HepG2 (cell line): Measurements from ENCODE around the gene RABGAP1L. TPM values are rescaled to one million over a fixed set of nuclear protein-coding genes. Genes with fewer than 3 reads are reported as not detected.

Source experiments
- FOXA3 ChIP-seq: IDR thresholded peaks from 2 replicates; pipeline ENCODE4 v1.6.1; 2016; ENCODE audit warnings: missing genetic modification reagents, missing compliant biosample characterization
- FOXP1 ChIP-seq, 2 experiments: fragments of 450-650 bp in 1 of 2; IDR thresholded peaks; 2 replicates each; pipeline ENCODE4 v1.6.1; 2017 to 2018; ENCODE audit warnings: antibody characterized with exemption in 1 of 2
- HES4 ChIP-seq: sonication (generic); formaldehyde crosslinking; IDR thresholded peaks from 2 replicates; pipeline ENCODE4 v1.9.0; 2021; ENCODE audit warnings: mild to moderate bottlenecking, missing genetic modification reagents, borderline replicate concordance
- HNF4G ChIP-seq, 2 experiments: sonication (generic) in 1 of 2; formaldehyde crosslinking in 1 of 2; IDR thresholded peaks; 2 replicates each; pipeline versions ENCODE4 v1.4.0 to v1.6.1; 2011 to 2020; ENCODE audit warnings: borderline replicate concordance in 2 of 2, low read depth in 2 of 2, mild to moderate bottlenecking in 2 of 2, low read length in 1 of 2, missing genetic modification reagents in 1 of 2, moderate library complexity in 1 of 2
- JUNB ChIP-seq: sonication (generic); formaldehyde crosslinking; IDR thresholded peaks from 2 replicates; pipeline ENCODE4 v1.8.0; 2022; ENCODE audit warnings: missing genetic modification reagents, mild to moderate bottlenecking, borderline replicate concordance
- KAT2B ChIP-seq: fragments of 150-350 bp; IDR thresholded peaks from 2 replicates; pipeline ENCODE4 v1.6.1; 2014; ENCODE audit warnings: low read depth, low read length, borderline replicate concordance
- LCORL ChIP-seq, 2 experiments: fragments of 450-650 bp in 1 of 2; sonication (generic) in 1 of 2; formaldehyde crosslinking in 1 of 2; IDR thresholded peaks; 2 replicates each; pipeline versions ENCODE4 v1.5.0 to v1.6.1; 2017 to 2020; ENCODE audit warnings: antibody characterized with exemption in 1 of 2, missing genetic modification reagents in 1 of 2
- MIXL1 ChIP-seq: IDR thresholded peaks from 2 replicates; pipeline ENCODE4 v1.6.1; 2016
- MLLT10 ChIP-seq: sonication (generic); formaldehyde crosslinking; IDR thresholded peaks from 2 replicates; pipeline ENCODE4 v1.4.0; 2020; ENCODE audit warnings: missing genetic modification reagents
- NFE2L1 ChIP-seq: sonication (generic); formaldehyde crosslinking; IDR thresholded peaks from 2 replicates; pipeline ENCODE4 v1.4.0; 2020; ENCODE audit warnings: missing genetic modification reagents, mild to moderate bottlenecking, borderline replicate concordance
- NR2F1 ChIP-seq, 2 experiments: fragments of 450-650 bp in 1 of 2; formaldehyde crosslinking in 1 of 2; IDR thresholded peaks; 2 replicates each; pipeline versions ENCODE4 v1.5.0 to v1.6.1; 2016 to 2020; ENCODE audit warnings: mild to moderate bottlenecking in 1 of 2, missing compliant biosample characterization in 1 of 2, missing genetic modification reagents in 1 of 2, moderate library complexity in 1 of 2
- PAWR ChIP-seq: sonication (generic); formaldehyde crosslinking; IDR thresholded peaks from 2 replicates; pipeline ENCODE4 v1.4.0; 2020; ENCODE audit warnings: missing genetic modification reagents, mild to moderate bottlenecking, borderline replicate concordance
- PITX1 ChIP-seq: sonication (generic); formaldehyde crosslinking; IDR thresholded peaks from 2 replicates; pipeline ENCODE4 v1.5.1; 2020; ENCODE audit warnings: mild to moderate bottlenecking, missing genetic modification reagents
- RBM39 ChIP-seq: fragments of 200-400 bp; formaldehyde crosslinking; IDR thresholded peaks from one replicate; pipeline ENCODE4 v1.6.1; 2018; ENCODE audit warnings: antibody characterized with exemption, mild to moderate bottlenecking, low read depth, low read length; ENCODE audit not compliant: poor library complexity, severe bottlenecking
- RXRB ChIP-seq: IDR thresholded peaks from 2 replicates; pipeline ENCODE4 v1.6.1; 2016; ENCODE audit warnings: borderline replicate concordance, missing genetic modification reagents, missing compliant biosample characterization
- SOX5 ChIP-seq: IDR thresholded peaks from 2 replicates; pipeline ENCODE4 v1.6.1; 2016; ENCODE audit warnings: borderline replicate concordance
- SP140L ChIP-seq: sonication (generic); formaldehyde crosslinking; IDR thresholded peaks from 2 replicates; pipeline ENCODE4 v1.4.0; 2020; ENCODE audit warnings: missing genetic modification reagents, borderline replicate concordance
- ZFP36 ChIP-seq: fragments of 150-350 bp; IDR thresholded peaks from 2 replicates; pipeline ENCODE4 v1.6.1; 2018; ENCODE audit warnings: borderline replicate concordance, low read length, low read depth; ENCODE audit not compliant: partially characterized antibody
- ZFP36L2 ChIP-seq: sonication (generic); formaldehyde crosslinking; IDR thresholded peaks from 2 replicates; pipeline ENCODE4 v1.4.0; 2020; ENCODE audit warnings: missing genetic modification reagents
- ZIK1 ChIP-seq: sonication (generic); formaldehyde crosslinking; IDR thresholded peaks from 2 replicates; pipeline ENCODE4 v1.5.0; 2020; ENCODE audit warnings: mild to moderate bottlenecking, low read depth, missing genetic modification reagents, borderline replicate concordance
- ZNF264 ChIP-seq: sonication (generic); formaldehyde crosslinking; IDR thresholded peaks from 2 replicates; pipeline ENCODE4 v1.4.0; 2020; ENCODE audit warnings: missing genetic modification reagents
- ZNF331 ChIP-seq: sonication (generic); formaldehyde crosslinking; IDR thresholded peaks from 2 replicates; pipeline ENCODE4 v1.4.0; 2020; ENCODE audit warnings: missing genetic modification reagents
- ZNF550 ChIP-seq: sonication (generic); formaldehyde crosslinking; IDR thresholded peaks from 2 replicates; pipeline ENCODE4 v1.4.0; 2020; ENCODE audit warnings: mild to moderate bottlenecking, missing genetic modification reagents, borderline replicate concordance
- ZNF768 ChIP-seq: sonication (generic); formaldehyde crosslinking; IDR thresholded peaks from 2 replicates; pipeline ENCODE4 v1.4.0; 2020; ENCODE audit warnings: missing genetic modification reagents
- polyA plus RNA-seq, 8 experiments: library from polyadenylated mRNA; depleted of rRNA in 3 of 8; stranded (reverse) in 7 of 8; unstranded in 1 of 8; fragments of >200 nt; fragmentation: Illumina TruSeq in 4 of 8; extraction: Trizol in 4 of 8; gene quantifications; 2 replicates each; pipeline versions ENCODE4 v1.2.1 to v1.2.3, GENCODE V29; 2011 to 2016; ENCODE audit warnings: low read depth in 4 of 8, missing spikeins in 1 of 8, mixed read lengths in 1 of 8; ENCODE audit not compliant: insufficient read depth in 1 of 8
- total RNA-seq, 5 experiments: library from RNA; depleted of rRNA; stranded (reverse); fragments of >200 nt; fragmentation: Illumina TruSeq; extraction: Trizol; gene quantifications; 2 replicates each; pipeline ENCODE4 v1.2.3, GENCODE V29; 2016; ENCODE audit warnings: low read depth in 1 of 5
- TF ChIP-seq, protein P1 (sequence below): sonication (generic); formaldehyde crosslinking; IDR thresholded peaks from 2 replicates; pipeline ENCODE4 v1.8.1; 2023; ENCODE audit warnings: mild to moderate bottlenecking, missing genetic modification reagents, borderline replicate concordance
- TF ChIP-seq, protein P2 (sequence below): sonication (generic); formaldehyde crosslinking; IDR thresholded peaks from 2 replicates; pipeline ENCODE4 v1.8.0; 2022; ENCODE audit warnings: missing genetic modification reagents, mild to moderate bottlenecking, borderline replicate concordance
- TF ChIP-seq, protein P3 (sequence below): sonication (generic); formaldehyde crosslinking; conservative IDR thresholded peaks from 2 replicates; pipeline ENCODE4 v1.8.0; 2022; ENCODE audit warnings: mild to moderate bottlenecking, moderate library complexity, missing genetic modification reagents

Gene RABGAP1L
- total and polyA plus RNA-seq, 2 of the 13 experiments (the other 11 are each of a cell fraction or from before 2014, with no cell fraction given): 7.9 to 22.6 TPM

DNA sequence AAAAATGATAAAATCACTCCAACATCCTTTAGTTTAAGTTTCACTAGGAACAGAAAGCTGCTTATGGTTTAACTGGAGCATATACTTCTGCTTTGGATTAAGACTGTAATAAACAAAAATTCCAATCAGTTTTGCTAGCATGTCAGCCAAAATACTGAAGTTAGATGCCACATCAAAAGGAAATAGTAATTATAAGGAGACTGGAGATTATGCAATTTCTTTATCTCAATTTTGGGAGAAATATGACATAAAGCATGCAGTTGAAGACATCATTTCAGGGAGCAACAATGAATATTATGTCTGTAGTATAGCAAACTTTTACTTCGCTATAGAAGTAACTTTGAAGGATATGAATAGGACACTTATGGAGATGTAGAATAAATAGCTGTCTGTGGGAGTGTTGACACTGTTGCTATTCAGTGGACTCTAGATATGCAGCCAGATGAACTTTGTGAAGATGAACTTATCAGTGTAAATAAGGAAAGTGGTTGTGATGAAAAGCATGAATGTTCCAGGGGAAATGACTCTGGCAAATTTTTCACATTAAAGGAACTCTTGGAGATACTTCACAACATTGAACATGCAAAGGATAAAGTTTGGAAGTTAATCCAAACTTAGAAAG lies 107.8 kb downstream of the RABGAP1L start (continued):
- TF ChIP-seq, protein P1, sequence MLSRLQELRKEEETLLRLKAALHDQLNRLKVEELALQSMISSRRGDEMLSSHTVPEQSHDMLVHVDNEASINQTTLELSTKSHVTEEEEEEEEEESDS (CRISPR knock-in tag): no peak
- TF ChIP-seq PAWR (CRISPR knock-in tag): no peak
- TF ChIP-seq FOXP1 (IDR thresholded peaks at IDR 0.05): 0 out of 2 replicates have a peak, but pooled peaks have one; percentile 48
- TF ChIP-seq FOXP1 (CRISPR knock-in tag; IDR thresholded peaks at IDR 0.05): peak; percentile 88
- peak; percentile 29; the same call in 1 of the 2 replicates for TF ChIP-seq ZNF331
- TF ChIP-seq, protein P2, sequence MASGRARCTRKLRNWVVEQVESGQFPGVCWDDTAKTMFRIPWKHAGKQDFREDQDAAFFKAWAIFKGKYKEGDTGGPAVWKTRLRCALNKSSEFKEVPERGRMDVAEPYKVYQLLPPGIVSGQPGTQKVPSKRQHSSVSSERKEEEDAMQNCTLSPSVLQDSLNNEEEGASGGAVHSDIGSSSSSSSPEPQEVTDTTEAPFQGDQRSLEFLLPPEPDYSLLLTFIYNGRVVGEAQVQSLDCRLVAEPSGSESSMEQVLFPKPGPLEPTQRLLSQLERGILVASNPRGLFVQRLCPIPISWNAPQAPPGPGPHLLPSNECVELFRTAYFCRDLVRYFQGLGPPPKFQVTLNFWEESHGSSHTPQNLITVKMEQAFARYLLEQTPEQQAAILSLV (CRISPR knock-in tag): no peak
- TF ChIP-seq ZFP36: no peak
- TF ChIP-seq, protein P3, sequence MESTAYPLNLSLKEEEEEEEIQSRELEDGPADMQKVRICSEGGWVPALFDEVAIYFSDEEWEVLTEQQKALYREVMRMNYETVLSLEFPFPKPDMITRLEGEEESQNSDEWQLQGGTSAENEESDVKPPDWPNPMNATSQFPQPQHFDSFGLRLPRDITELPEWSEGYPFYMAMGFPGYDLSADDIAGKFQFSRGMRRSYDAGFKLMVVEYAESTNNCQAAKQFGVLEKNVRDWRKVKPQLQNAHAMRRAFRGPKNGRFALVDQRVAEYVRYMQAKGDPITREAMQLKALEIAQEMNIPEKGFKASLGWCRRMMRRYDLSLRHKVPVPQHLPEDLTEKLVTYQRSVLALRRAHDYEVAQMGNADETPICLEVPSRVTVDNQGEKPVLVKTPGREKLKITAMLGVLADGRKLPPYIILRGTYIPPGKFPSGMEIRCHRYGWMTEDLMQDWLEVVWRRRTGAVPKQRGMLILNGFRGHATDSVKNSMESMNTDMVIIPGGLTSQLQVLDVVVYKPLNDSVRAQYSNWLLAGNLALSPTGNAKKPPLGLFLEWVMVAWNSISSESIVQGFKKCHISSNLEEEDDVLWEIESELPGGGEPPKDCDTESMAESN (CRISPR knock-in tag): no peak
- no peak for TF ChIP-seq RBM39
- no peak for TF ChIP-seq KAT2B
- no peak for TF ChIP-seq MLLT10
- peak; percentile 98 for TF ChIP-seq FOXA3
- TF ChIP-seq JUNB (CRISPR knock-in tag): 0 out of 2 replicates have a peak, but pooled peaks have one; percentile 43
- TF ChIP-seq NR2F1 (CRISPR knock-in tag; IDR thresholded peaks at IDR 0.05): no peak
- peak; percentile 55 for TF ChIP-seq PITX1 (CRISPR knock-in tag)
- TF ChIP-seq NFE2L1 (CRISPR knock-in tag): no peak
- 0 out of 2 replicates have a peak, but pooled peaks have one; percentile 64 for TF ChIP-seq ZNF264 (CRISPR knock-in tag)
- TF ChIP-seq RXRB (CRISPR knock-in tag): peak; percentile 84
- TF ChIP-seq ZNF550 (CRISPR knock-in tag): no peak
- peak; percentile 82 for TF ChIP-seq HNF4G (IDR thresholded peaks at IDR 0.05; ENCODE audit: borderline replicate concordance, low read depth, low read length)
- TF ChIP-seq HNF4G (CRISPR knock-in tag; IDR thresholded peaks at IDR 0.05; ENCODE audit: borderline replicate concordance, low read depth): no peak
- peak; percentile 75; the same call in 1 of the 2 replicates for TF ChIP-seq SOX5 (CRISPR knock-in tag)
- peak; percentile 88 for TF ChIP-seq MIXL1
- no peak for TF ChIP-seq LCORL (IDR thresholded peaks at IDR 0.05)
- TF ChIP-seq LCORL (CRISPR knock-in tag; IDR thresholded peaks at IDR 0.05): peak; percentile 44; the same call in 1 of the 2 replicates
- TF ChIP-seq ZFP36L2: no peak
- TF ChIP-seq ZNF768 (CRISPR knock-in tag): no peak
- TF ChIP-seq ZIK1: no peak
- TF ChIP-seq SP140L (CRISPR knock-in tag): no peak
- no peak for TF ChIP-seq HES4 (CRISPR knock-in tag)
